Measurements from ENCODE around the gene HBA1. TPM values are rescaled to one million over a fixed set of nuclear protein-coding genes. Genes with fewer than 3 reads are reported as not detected.

The HBA1 gene
- total and polyA plus RNA-seq, 2 of the 8 experiments (the other 6 are each of a cell fraction or from before 2014, with no cell fraction given), result 2.3 TPM

GRCh38 chr16:180101-180675 lies 3.7 kb downstream of the HBA1 start, which contains the start of gene HBQ1 (continued):
- TF ChIP-seq CBX8 (IDR thresholded peaks at IDR 0.05; ENCODE audit: borderline replicate concordance, low read depth, low read length) (no peak), TAF7 (optimal IDR thresholded peaks at IDR 0.05; ENCODE audit: borderline replicate concordance, low read depth, low read length) (no peak), E2F6 (IDR thresholded peaks at IDR 0.05) (no peak), TCF12 (IDR thresholded peaks at IDR 0.05; ENCODE audit: low read depth, low read length) (no peak), PHF8 (conservative IDR thresholded peaks at IDR 0.05; ENCODE audit: low read depth, low read length) (no peak), RXRA (IDR thresholded peaks at IDR 0.05; ENCODE audit: insufficient read depth, low read depth, low read length) (no peak), NRF1 (IDR thresholded peaks at IDR 0.05; ENCODE audit: low read depth, low read length) (peak; percentile 44), ATF2 (IDR thresholded peaks at IDR 0.05; ENCODE audit: low read length) (no peak), CBX5 (IDR thresholded peaks at IDR 0.05; ENCODE audit: low read depth, low read length) (no peak), GTF2F1 (IDR thresholded peaks at IDR 0.05; ENCODE audit: borderline replicate concordance, low read depth, low read length) (no peak), SIX5 (IDR thresholded peaks at IDR 0.05; ENCODE audit: low read depth, low read length) (no peak), KDM1A (IDR thresholded peaks at IDR 0.05; ENCODE audit: borderline replicate concordance, low read length) (no peak), ASH2L (IDR thresholded peaks at IDR 0.05; ENCODE audit: low read length) (no peak), GABPA (IDR thresholded peaks at IDR 0.05; ENCODE audit: borderline replicate concordance, insufficient read depth, low read length) (peak; percentile 64; the same call in 1 of the 2 replicates), SIN3A (conservative IDR thresholded peaks at IDR 0.05 in 1 of 2, IDR thresholded peaks at IDR 0.05 in 1 of 2; ENCODE audit: low read depth in 1 of 2, low read length in 2 of 2) (no peak), NANOG (IDR thresholded peaks at IDR 0.05; ENCODE audit: insufficient read depth, low read depth, low read length, poor library complexity, severe bottlenecking) (no peak), KDM5A (IDR thresholded peaks at IDR 0.05; ENCODE audit: low read length) (no peak), CTCF (IDR thresholded peaks at IDR 0.05; ENCODE audit: control extremely low read depth in 1 of 3, insufficient read depth in 1 of 3, low read depth in 1 of 3, low read length in 3 of 3) (peak; percentile 68 to 81 (median 71)), HDAC6 (IDR thresholded peaks at IDR 0.05; ENCODE audit: low read depth, low read length) (no peak), BRCA1 (IDR thresholded peaks at IDR 0.05; ENCODE audit: low read depth, low read length) (no peak)
